HCT116 (cell line): ENCODE results near the gene GUSB.

Source experiments
- EZH2 ChIP-seq: fragments of 200-600 bp; sonication (generic); IDR thresholded peaks from 2 replicates; pipeline ENCODE4 v1.6.1; 2017; ENCODE audit warnings: antibody characterized with exemption, mixed run types
- RAD21 ChIP-seq: IDR thresholded peaks from 2 replicates; pipeline ENCODE4 v1.6.1; 2012; ENCODE audit warnings: low read depth, mild to moderate bottlenecking
- YY1 ChIP-seq: IDR thresholded peaks from 2 replicates; pipeline ENCODE4 v1.6.1; 2011; ENCODE audit warnings: low read length, low read depth, moderate library complexity, mild to moderate bottlenecking; ENCODE audit not compliant: insufficient replicate concordance; ENCODE audit errors: extremely low read depth
- ZFX ChIP-seq: fragments of 450-650 bp; IDR thresholded peaks from 2 replicates; pipeline ENCODE4 v1.6.1; 2017

GRCh38 chr7:66013938-66014337 lies 31.9 kb upstream of the GUSB start:
- TF ChIP-seq EZH2, result no peak
- no peak for TF ChIP-seq YY1
- TF ChIP-seq RAD21, result peak; percentile 55; the same call in 1 of the 2 replicates
- no peak for TF ChIP-seq ZFX
